CD4-positive, alpha-beta T cell treated with Interferon gamma for 1 hour (primary cell): Measurements from ENCODE around the gene IL21R.
"Not testable (repeated sequence)": the region's sequence is repeated elsewhere in the genome, so short reads cannot be mapped to it uniquely, and the experiment has no call there.

ENCODE experiments used
- DNase-seq: peaks from one replicate; pipeline ENCODE4 v3.0.0-alpha.2; 2020

The IL21R gene

GRCh38 chr16:27447301-27447700, 45.3 kb downstream of the IL21R start:
- no peak for DNase-seq

- no peak for DNase-seq
Observed at GRCh38 chr16:27448532-27449433, 46.8 kb downstream of the IL21R start.

- DNase-seq = peak; percentile 90
Observed at GRCh38 chr16:27449434-27450195, 47.6 kb downstream of the IL21R start.

GRCh38 chr16:27450196-27450549, 48.2 kb downstream of the IL21R start:
- no peak for DNase-seq

GRCh38 chr16:27452569-27453493, 50.9 kb downstream of the IL21R start:
- no peak for DNase-seq

GRCh38 chr16:27453494-27453825, 51.5 kb downstream of the IL21R start:
- DNase-seq = no peak

- DNase-seq = no peak
Observed at GRCh38 chr16:27455700-27456099, 53.7 kb downstream of the IL21R start.

- DNase-seq = not testable (repeated sequence)
Observed at GRCh38 chr16:27457605-27457900, 55.6 kb downstream of the IL21R start.

GRCh38 chr16:27458258-27458657, 56.3 kb downstream of the IL21R start:
- DNase-seq = no peak

GRCh38 chr16:27458987-27459688, 57.2 kb downstream of the IL21R start:
- DNase-seq = no peak

- no peak for DNase-seq
Observed at GRCh38 chr16:27460213-27460612, 58.2 kb downstream of the IL21R start.

GRCh38 chr16:27460663-27461482, 58.9 kb downstream of the IL21R start:
- no peak for DNase-seq

GRCh38 chr16:27461483-27462171, 59.7 kb downstream of the IL21R start:
- DNase-seq = no peak

GRCh38 chr16:27462200-27462845, 60.3 kb downstream of the IL21R start:
- DNase-seq = no peak

GRCh38 chr16:27462846-27463682, 61.1 kb downstream of the IL21R start:
- DNase-seq = no peak

GRCh38 chr16:27463741-27464591, 62.0 kb downstream of the IL21R start:
- peak; percentile 64 for DNase-seq

- DNase-seq = no peak
Observed at GRCh38 chr16:27464626-27465482, 62.9 kb downstream of the IL21R start.

- DNase-seq = no peak
Observed at GRCh38 chr16:27465483-27465879, 63.5 kb downstream of the IL21R start.
